Activated CD4-positive, alpha-beta T cell treated with anti-CD3 and anti-CD28 coated beads, Interleukin-2, amount 10 ng/mL, durations not matched to agents 24 days and 14 days (primary cell): ENCODE results near the gene CABLES1. TPM values are rescaled to one million over a fixed set of nuclear protein-coding genes. Genes with fewer than 3 reads are reported as not detected.
A peak's percentile ranks its signal among the peaks of the same experiment; 100 is the strongest.
"Not testable (repeated sequence)": the region's sequence is repeated elsewhere in the genome, so short reads cannot be mapped to it uniquely, and the experiment has no call there.

Experiments used
- DNase-seq: peaks from one replicate; pipeline ENCODE4 v3.0.0; 2022
- H3K27ac Mint-ChIP-seq: one replicate; pipeline ENCODE4 v1.8.0; 2022; ENCODE audit warnings: mild to moderate bottlenecking, mixed read lengths
- H3K27me3 Mint-ChIP-seq: one replicate; pipeline ENCODE4 v1.8.0; 2022; ENCODE audit warnings: mixed read lengths
- H3K36me3 Mint-ChIP-seq: one replicate; pipeline ENCODE4 v1.8.0; 2022; ENCODE audit warnings: low read depth, mild to moderate bottlenecking, mixed read lengths
- H3K4me1 Mint-ChIP-seq: one replicate; pipeline ENCODE4 v1.8.0; 2021; ENCODE audit warnings: mixed read lengths
- H3K4me3 Mint-ChIP-seq: one replicate; pipeline ENCODE4 v1.8.0; 2022; ENCODE audit warnings: mild to moderate bottlenecking, moderate library complexity, mixed read lengths
- H3K9me3 Mint-ChIP-seq: one replicate; pipeline ENCODE4 v1.8.0; 2021; ENCODE audit warnings: mixed read lengths
- intact Hi-C: fragments of 100-400 bp; cut with micrococcal nuclease; formaldehyde crosslinking; loops from one replicate; pipeline ENCODE4 v1.15.1; 2023
- total RNA-seq: library from RNA; stranded (reverse); gene quantifications from 2 replicates; pipeline ENCODE4 v1.2.3, GENCODE V29; 2022

The CABLES1 gene
- total RNA-seq, 1 donor from 2014 or later = 6.4 TPM

DNA sequence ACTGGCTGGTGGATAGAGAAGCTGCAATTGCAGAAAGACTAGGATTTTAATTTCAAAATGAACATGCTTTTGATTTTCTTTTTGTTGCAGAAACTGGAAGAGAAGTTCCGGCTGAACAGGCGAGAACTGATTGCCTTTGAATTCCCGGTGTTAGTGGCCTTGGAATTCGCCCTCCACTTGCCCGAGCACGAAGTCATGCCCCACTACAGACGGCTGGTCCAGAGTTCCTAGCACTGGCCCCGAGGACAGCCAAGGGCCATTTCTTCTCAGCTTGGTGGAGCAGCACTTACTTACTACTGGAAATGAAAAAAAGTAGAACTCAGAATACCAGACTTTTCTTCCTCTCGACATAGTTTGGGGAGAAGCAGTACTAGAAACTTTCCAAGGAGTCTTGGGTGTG is 121.9 kb downstream of the CABLES1 start:
- Mint-ChIP-seq H3K4me1 (peaks cover 32% of the 10 kb centered on the region), H3K27me3 (no peaks in the 10 kb centered on the region), H3K36me3 (peaks cover 12% of the 10 kb centered on the region), H3K27ac (no peak overlapping the region), H3K4me3 (no peak overlapping the region), H3K9me3 (no peaks in the 10 kb centered on the region)
- intact Hi-C loops = no loop called here
- DNase-seq = no peak

DNA sequence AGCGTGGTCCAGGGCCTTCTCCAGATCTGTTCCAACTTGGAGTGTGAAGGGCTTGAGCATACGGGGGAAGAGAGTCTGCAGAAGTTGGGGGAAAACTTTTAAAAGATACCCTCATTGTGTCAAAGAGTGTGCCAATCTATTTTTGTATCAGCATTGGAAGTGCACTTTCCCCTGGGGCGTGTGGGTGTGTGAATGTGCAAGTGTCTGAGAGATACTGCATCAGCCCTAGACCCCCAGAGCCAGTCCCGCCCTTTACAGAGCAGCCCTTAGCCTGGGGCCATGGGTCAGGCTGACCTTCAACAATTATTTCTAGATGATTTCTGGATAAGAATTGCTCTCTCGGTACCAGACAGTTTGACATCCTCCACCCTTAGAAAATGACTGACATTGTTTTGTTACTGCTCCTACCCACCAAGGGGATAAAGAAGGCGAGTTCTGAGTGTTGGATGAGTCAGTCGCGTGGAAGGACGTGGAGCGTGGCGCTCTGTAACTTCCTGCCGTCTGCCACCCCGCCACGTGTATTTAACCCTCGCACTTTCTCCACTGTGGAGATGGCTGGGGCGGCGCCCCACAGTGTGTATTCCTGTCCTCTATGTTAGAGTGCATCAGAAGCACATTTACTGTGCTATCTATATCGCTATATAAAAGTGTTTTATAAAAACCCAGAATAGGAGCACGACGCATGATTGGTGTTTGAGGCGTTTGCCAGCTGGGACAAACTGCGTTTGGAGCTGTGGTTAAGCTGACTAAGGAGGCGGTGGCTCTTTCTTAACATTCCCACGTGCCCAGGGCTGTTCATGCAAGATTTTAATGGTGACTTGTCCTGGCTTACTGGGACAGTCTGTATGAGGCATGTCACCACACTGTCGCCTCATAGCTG is 122.6 kb downstream of the CABLES1 start:
- intact Hi-C loops = no loop called here
- peak overlapping the region; percentile 19 for H3K4me3 Mint-ChIP-seq
- H3K27me3 Mint-ChIP-seq = no peaks in the 10 kb centered on the region
- no peaks in the 10 kb centered on the region for H3K9me3 Mint-ChIP-seq
- peaks cover 11% of the 10 kb centered on the region for H3K36me3 Mint-ChIP-seq
- H3K27ac Mint-ChIP-seq = no peak overlapping the region
- DNase-seq = peak; percentile 60
- peaks cover 32% of the 10 kb centered on the region for H3K4me1 Mint-ChIP-seq

DNA sequence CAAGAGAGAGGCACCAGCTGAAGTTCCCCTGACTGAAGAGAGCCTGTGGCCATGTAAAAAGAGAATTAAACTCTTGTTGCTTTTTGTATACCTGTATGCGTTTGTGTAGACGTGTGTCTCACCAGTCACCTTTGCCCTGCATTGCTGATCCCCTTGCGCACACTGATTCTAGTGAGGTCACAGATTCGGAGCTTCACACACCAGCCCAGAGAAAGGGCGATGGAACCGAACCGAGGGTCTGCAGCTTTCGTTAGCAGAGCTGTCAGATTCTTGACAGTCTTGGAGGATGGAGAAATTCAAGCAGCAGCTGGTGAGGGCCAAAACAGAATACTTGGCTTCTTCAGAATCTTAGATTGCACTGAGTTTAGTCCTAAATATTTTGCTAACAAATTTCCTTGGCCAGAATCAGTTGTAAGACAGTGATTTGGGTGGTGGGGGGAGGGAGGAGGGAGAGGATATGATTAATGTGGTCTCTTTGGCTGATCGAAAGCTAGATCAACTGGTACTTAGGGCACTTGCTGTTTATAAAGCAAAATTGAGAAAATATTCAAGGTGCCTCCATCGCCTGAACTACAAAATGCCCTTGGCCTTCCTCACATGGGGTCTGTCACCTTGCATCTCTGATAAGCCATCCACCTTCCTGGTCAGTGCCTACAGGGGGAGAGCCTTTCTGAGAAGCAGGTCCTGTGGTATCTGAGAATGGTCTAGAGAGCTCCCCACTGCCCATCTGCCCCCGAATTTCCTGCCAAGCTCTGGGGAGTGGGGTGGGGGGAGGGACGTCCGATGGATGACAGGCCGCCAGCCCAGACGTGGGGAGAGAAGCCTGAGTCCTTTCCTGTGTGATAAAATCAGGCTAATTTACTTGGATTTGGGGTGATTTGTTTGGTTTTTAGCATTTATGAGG is 123.5 kb downstream of the CABLES1 start:
- DNase-seq = no peak
- intact Hi-C loops = no loop called here
- H3K36me3 Mint-ChIP-seq = peaks cover 8% of the 10 kb centered on the region
- H3K27me3 Mint-ChIP-seq = no peaks in the 10 kb centered on the region
- peaks cover 32% of the 10 kb centered on the region for H3K4me1 Mint-ChIP-seq
- peak overlapping the region; percentile 16 for H3K27ac Mint-ChIP-seq
- no peaks in the 10 kb centered on the region for H3K9me3 Mint-ChIP-seq
- peak overlapping the region; percentile 19 for H3K4me3 Mint-ChIP-seq

- peaks cover 32% of the 10 kb centered on the region for H3K4me1 Mint-ChIP-seq
- peak; percentile 61 for DNase-seq
- H3K36me3 Mint-ChIP-seq = peaks cover 8% of the 10 kb centered on the region
- peak overlapping the region; percentile 5 for H3K27ac Mint-ChIP-seq
- intact Hi-C loops = no loop called here
- no peaks in the 10 kb centered on the region for H3K27me3 Mint-ChIP-seq
- no peaks in the 10 kb centered on the region for H3K9me3 Mint-ChIP-seq
- peak overlapping the region; percentile 50 for H3K4me3 Mint-ChIP-seq
Measured at GRCh38 chr18:23259701-23260681, 124.7 kb downstream of the CABLES1 start.

- no peak for DNase-seq
- Mint-ChIP-seq H3K4me1 (peaks cover 32% of the 10 kb centered on the region), H3K36me3 (peaks cover 8% of the 10 kb centered on the region), H3K27me3 (no peaks in the 10 kb centered on the region), H3K9me3 (no peaks in the 10 kb centered on the region), H3K27ac (no peak overlapping the region), H3K4me3 (peak overlapping the region; percentile 1)
- intact Hi-C loops = no loop called here
Measured at GRCh38 chr18:23260926-23261590, 125.8 kb downstream of the CABLES1 start.

- Mint-ChIP-seq H3K36me3 (peaks cover 3% of the 10 kb centered on the region), H3K4me3 (no peak overlapping the region), H3K4me1 (peaks cover 32% of the 10 kb centered on the region), H3K27ac (no peak overlapping the region), H3K27me3 (no peaks in the 10 kb centered on the region), H3K9me3 (no peaks in the 10 kb centered on the region)
- no peak for DNase-seq
- intact Hi-C loops = no loop called here
Measured at GRCh38 chr18:23263551-23264235, 128.4 kb downstream of the CABLES1 start.

- H3K4me1 Mint-ChIP-seq = peaks cover 16% of the 10 kb centered on the region
- intact Hi-C loops = no loop called here
Measured at GRCh38 chr18:23265682-23266399, 130.6 kb downstream of the CABLES1 start.

GRCh38 chr18:23266717-23267446 is 131.6 kb downstream of the CABLES1 start:
- peaks cover 10% of the 10 kb centered on the region for H3K36me3 Mint-ChIP-seq
- peaks cover 19% of the 10 kb centered on the region for H3K9me3 Mint-ChIP-seq
- intact Hi-C loops = no loop called here
- H3K27ac Mint-ChIP-seq = no peak overlapping the region
- peaks cover 16% of the 10 kb centered on the region for H3K4me1 Mint-ChIP-seq
- H3K4me3 Mint-ChIP-seq = no peak overlapping the region
- DNase-seq = no peak
- no peaks in the 10 kb centered on the region for H3K27me3 Mint-ChIP-seq

More at GRCh38 chr18:23265682-23266399, 130.6 kb downstream of the CABLES1 start:
- no peak overlapping the region for H3K4me3 Mint-ChIP-seq
- H3K36me3 Mint-ChIP-seq = peaks cover 10% of the 10 kb centered on the region
- no peak overlapping the region for H3K27ac Mint-ChIP-seq
- no peak for DNase-seq
- H3K9me3 Mint-ChIP-seq = peaks cover 13% of the 10 kb centered on the region
- H3K27me3 Mint-ChIP-seq = no peaks in the 10 kb centered on the region

GRCh38 chr18:23267447-23267776 is 132.1 kb downstream of the CABLES1 start:
- Mint-ChIP-seq H3K27ac (peak overlapping the region; percentile 2), H3K4me3 (no peak overlapping the region), H3K4me1 (peaks cover 16% of the 10 kb centered on the region), H3K36me3 (peaks cover 10% of the 10 kb centered on the region), H3K27me3 (no peaks in the 10 kb centered on the region), H3K9me3 (peaks cover 19% of the 10 kb centered on the region)
- intact Hi-C loops = no loop called here
- DNase-seq = no peak

DNA sequence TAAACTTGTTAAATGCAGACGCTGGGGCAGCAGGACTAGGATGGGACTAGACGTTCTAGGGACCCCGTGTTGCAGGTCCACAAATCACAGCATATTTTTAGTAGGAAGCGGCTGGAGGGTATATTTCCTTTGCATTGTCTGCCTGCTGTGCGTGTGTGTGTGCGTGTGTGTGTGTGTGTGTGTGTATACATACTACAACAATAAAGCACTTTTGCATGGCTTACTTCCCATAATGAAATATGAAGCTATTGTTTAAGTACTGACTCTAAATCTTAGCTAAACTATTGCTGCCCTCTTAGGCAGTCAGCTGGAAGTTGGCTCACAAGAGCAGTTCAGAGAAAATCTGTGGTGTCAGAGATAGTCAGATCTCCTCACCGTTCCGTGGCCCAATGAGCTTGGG is 133.4 kb downstream of the CABLES1 start:
- no peaks in the 10 kb centered on the region for H3K27me3 Mint-ChIP-seq
- no peak overlapping the region for H3K4me3 Mint-ChIP-seq
- H3K27ac Mint-ChIP-seq = no peak overlapping the region
- H3K36me3 Mint-ChIP-seq = peaks cover 10% of the 10 kb centered on the region
- intact Hi-C loops = no loop called here
- peaks cover 24% of the 10 kb centered on the region for H3K4me1 Mint-ChIP-seq
- DNase-seq = no peak
- H3K9me3 Mint-ChIP-seq = peaks cover 19% of the 10 kb centered on the region

DNA sequence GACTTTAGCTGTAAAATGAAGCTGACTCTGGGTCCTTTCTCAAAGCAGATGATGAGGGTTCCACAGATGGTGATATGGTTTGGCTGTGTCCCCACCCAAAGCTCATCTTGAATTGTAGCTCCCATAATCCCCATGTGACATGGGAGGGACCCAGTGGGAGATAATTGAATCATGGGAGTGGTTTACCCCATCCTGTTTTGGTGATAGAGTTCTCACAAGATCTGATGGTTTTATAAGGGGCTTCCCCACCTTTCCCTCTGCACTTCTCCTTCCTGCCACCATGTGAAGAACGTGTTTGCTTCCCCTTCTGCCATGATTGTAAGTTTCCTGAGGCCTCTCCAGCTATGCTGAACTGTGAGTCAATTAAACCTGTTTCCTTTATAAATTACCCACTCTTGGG is 133.8 kb downstream of the CABLES1 start:
- not testable (repeated sequence) for H3K4me3 Mint-ChIP-seq

More for the DNA sequence above, 133.8 kb downstream of the CABLES1 start:
- intact Hi-C loops, H3K27ac Mint-ChIP-seq, H3K36me3 Mint-ChIP-seq, H3K27me3 Mint-ChIP-seq: not testable (repeated sequence)
- H3K9me3 Mint-ChIP-seq = peaks cover 19% of the 10 kb centered on the region
- DNase-seq = peak; percentile 66
- H3K4me1 Mint-ChIP-seq = peaks cover 24% of the 10 kb centered on the region
